ENCODE measurements around the gene TENM4.
A peak's percentile ranks its signal among the peaks of the same experiment; 100 is the strongest.

Gene TENM4

GRCh38 chr11:78961247-78961646, 479.6 kb downstream of the TENM4 start:
- no peak for DNase-seq (ENCODE audit: low read depth)
- no peak overlapping the region for H3K4me3 ChIP-seq (ENCODE audit: control insufficient read depth, low read depth, low read length)
- peak; percentile 83 for TF ChIP-seq CTCF (IDR thresholded peaks at IDR 0.05; ENCODE audit: control insufficient read depth, insufficient read depth, low read depth, low read length, missing control alignments)

- DNase-seq (ENCODE audit: low read depth), result no peak
- TF ChIP-seq CTCF (IDR thresholded peaks at IDR 0.05; ENCODE audit: control insufficient read depth, insufficient read depth, low read depth, low read length, missing control alignments), result no peak
- H3K4me3 ChIP-seq (ENCODE audit: control insufficient read depth, low read depth, low read length), result no peak overlapping the region
These were observed 482.4 kb downstream of the TENM4 start for GRCh38 chr11:78958444-78958843.

GRCh38 chr11:78957476-78958245, 483.2 kb downstream of the TENM4 start:
- peak; percentile 10 for DNase-seq (ENCODE audit: low read depth)
- H3K4me3 ChIP-seq (ENCODE audit: control insufficient read depth, low read depth, low read length), result no peak overlapping the region
- no peak for TF ChIP-seq CTCF (IDR thresholded peaks at IDR 0.05; ENCODE audit: control insufficient read depth, insufficient read depth, low read depth, low read length, missing control alignments)

GRCh38 chr11:78954696-78955095, 486.1 kb downstream of the TENM4 start:
- no peak overlapping the region for H3K4me3 ChIP-seq (ENCODE audit: control insufficient read depth, low read depth, low read length)
- DNase-seq (ENCODE audit: low read depth), result no peak
- TF ChIP-seq CTCF (IDR thresholded peaks at IDR 0.05; ENCODE audit: control insufficient read depth, insufficient read depth, low read depth, low read length, missing control alignments), result no peak

- no peak for TF ChIP-seq CTCF (IDR thresholded peaks at IDR 0.05; ENCODE audit: control insufficient read depth, insufficient read depth, low read depth, low read length, missing control alignments)
- no peak for DNase-seq (ENCODE audit: low read depth)
- no peak overlapping the region for H3K4me3 ChIP-seq (ENCODE audit: control insufficient read depth, low read depth, low read length)
These were observed 486.6 kb downstream of the TENM4 start for GRCh38 chr11:78954261-78954660.

- no peak for DNase-seq (ENCODE audit: low read depth)
- no peak for TF ChIP-seq CTCF (IDR thresholded peaks at IDR 0.05; ENCODE audit: control insufficient read depth, insufficient read depth, low read depth, low read length, missing control alignments)
- H3K4me3 ChIP-seq (ENCODE audit: control insufficient read depth, low read depth, low read length), result no peak overlapping the region
These were observed 487.9 kb downstream of the TENM4 start for GRCh38 chr11:78952890-78953289.
